H9 (cell line): ENCODE measurements around the gene DAAM1. TPM values are rescaled to one million over a fixed set of nuclear protein-coding genes. Genes with fewer than 3 reads are reported as not detected.
A peak's percentile ranks its signal among the peaks of the same experiment; 100 is the strongest.

Source experiments
- DNase-seq: peaks from one replicate; pipeline ENCODE4 v3.0.0-alpha.2; 2017
- H2AFZ ChIP-seq: one replicate; pipeline ENCODE4 v1.6.1; 2013; ENCODE audit warnings: mild to moderate bottlenecking, low read length, control low read depth, moderate library complexity
- H2AK5ac ChIP-seq: 2 replicates; pipeline ENCODE4 v1.6.1; 2013; ENCODE audit warnings: low read length, control low read depth, mixed read lengths; ENCODE audit not compliant: insufficient read length
- H2BK120ac ChIP-seq: one replicate; pipeline ENCODE4 v1.6.1; 2013; ENCODE audit warnings: low read depth, mild to moderate bottlenecking, low read length, control low read depth, inconsistent platforms; ENCODE audit not compliant: poor library complexity, severe bottlenecking
- H2BK12ac ChIP-seq: 2 replicates; pipeline ENCODE4 v1.6.1; 2013; ENCODE audit warnings: low read length, control low read depth, mixed read lengths, low read depth; ENCODE audit not compliant: insufficient read length
- H2BK15ac ChIP-seq: 2 replicates; pipeline ENCODE4 v1.6.1; 2013; ENCODE audit warnings: low read depth, low read length, control low read depth
- H2BK20ac ChIP-seq: one replicate; pipeline ENCODE4 v1.6.1; 2013; ENCODE audit warnings: low read depth, mild to moderate bottlenecking, low read length, control low read depth, inconsistent platforms; ENCODE audit not compliant: poor library complexity, severe bottlenecking
- H2BK5ac ChIP-seq: 2 replicates; pipeline ENCODE4 v1.6.1; 2013; ENCODE audit warnings: low read length, control low read depth, mixed read lengths; ENCODE audit not compliant: insufficient read length
- H3K14ac ChIP-seq: 2 replicates; pipeline ENCODE4 v1.6.1; 2013; ENCODE audit warnings: low read length, control low read depth; ENCODE audit not compliant: insufficient read depth
- H3K18ac ChIP-seq: 2 replicates; pipeline ENCODE4 v1.6.1; 2013; ENCODE audit warnings: low read depth, mild to moderate bottlenecking, mixed read lengths, low read length, control low read depth; ENCODE audit not compliant: insufficient read length
- H3K23ac ChIP-seq: 2 replicates; pipeline ENCODE4 v1.6.1; 2013; ENCODE audit warnings: low read length, control low read depth, mixed read lengths, low read depth; ENCODE audit not compliant: insufficient read length
- H3K23me2 ChIP-seq: 2 replicates; pipeline ENCODE4 v1.6.1; 2013; ENCODE audit warnings: low read depth, mild to moderate bottlenecking, mixed read lengths, low read length, control low read depth; ENCODE audit not compliant: insufficient read length, poor library complexity, severe bottlenecking
- H3K27ac ChIP-seq: 2 replicates; pipeline ENCODE4 v1.5.1; 2013; ENCODE audit warnings: low read length, control low read depth, mixed read lengths, low read depth; ENCODE audit not compliant: insufficient read length
- H3K27me3 ChIP-seq: 2 replicates; pipeline ENCODE4 v1.6.1; 2013; ENCODE audit warnings: low read length, control low read depth, inconsistent platforms; ENCODE audit not compliant: insufficient read depth
- H3K4ac ChIP-seq: 2 replicates; pipeline ENCODE4 v1.6.1; 2013; ENCODE audit warnings: low read depth, mild to moderate bottlenecking, control low read depth, inconsistent platforms, low read length, moderate library complexity
- H3K4me1 ChIP-seq: 2 replicates; pipeline ENCODE4 v1.6.1; 2013; ENCODE audit warnings: low read length, control low read depth, inconsistent platforms; ENCODE audit not compliant: insufficient read depth
- H3K4me2 ChIP-seq: 2 replicates; pipeline ENCODE4 v1.6.1; 2013; ENCODE audit warnings: low read length, control low read depth, mixed read lengths; ENCODE audit not compliant: insufficient read length, insufficient read depth
- H3K56ac ChIP-seq: 2 replicates; pipeline ENCODE4 v1.6.1; 2013; ENCODE audit warnings: low read depth, mild to moderate bottlenecking, mixed read lengths, low read length, control low read depth; ENCODE audit not compliant: insufficient read length
- H3K79me1 ChIP-seq: 2 replicates; pipeline ENCODE4 v1.6.1; 2013; ENCODE audit warnings: low read depth, mild to moderate bottlenecking, moderate library complexity, low read length, control low read depth, inconsistent platforms; ENCODE audit not compliant: insufficient read depth, poor library complexity, severe bottlenecking
- H3K79me2 ChIP-seq: 2 replicates; pipeline ENCODE4 v1.6.1; 2013; ENCODE audit warnings: low read length, control low read depth, inconsistent platforms; ENCODE audit not compliant: insufficient read depth
- H3K9ac ChIP-seq: 2 replicates; pipeline ENCODE4 v1.6.1; 2013; ENCODE audit warnings: low read length, control low read depth, mixed read lengths; ENCODE audit not compliant: insufficient read length; ENCODE audit errors: extremely low read depth
- H3K9me3 ChIP-seq: one replicate; pipeline ENCODE4 v1.6.1; 2013; ENCODE audit warnings: low read depth, low read length, inconsistent platforms; ENCODE audit not compliant: control insufficient read depth
- H3T11ph ChIP-seq: one replicate; pipeline ENCODE4 v1.6.1; 2013; ENCODE audit warnings: mild to moderate bottlenecking, low read length, control low read depth, inconsistent platforms
- H4K20me1 ChIP-seq: one replicate; pipeline ENCODE4 v1.6.1; 2013; ENCODE audit not compliant: control insufficient read depth, insufficient read length, insufficient read depth
- H4K5ac ChIP-seq: 2 replicates; pipeline ENCODE4 v1.6.1; 2013; ENCODE audit warnings: low read depth, mild to moderate bottlenecking, mixed read lengths, low read length, control low read depth; ENCODE audit not compliant: insufficient read length
- H4K8ac ChIP-seq: replicated peaks from 2 replicates; pipeline ENCODE4 v1.6.1; 2013; ENCODE audit warnings: low read length, control low read depth, mixed read lengths, low read depth; ENCODE audit not compliant: insufficient read length
- H4K91ac ChIP-seq: 2 replicates; pipeline ENCODE4 v1.6.1; 2013; ENCODE audit warnings: low read depth, mild to moderate bottlenecking, moderate library complexity, mixed read lengths, low read length, control low read depth; ENCODE audit not compliant: insufficient read length
- H3K27ac Mint-ChIP-seq, 3 experiments: 2 replicates in 2 of 3; 3 replicates in 1 of 3; pipeline ENCODE4 v1.8.0; 2020 to 2021; ENCODE audit warnings: mixed read lengths in 3 of 3, mild to moderate bottlenecking in 1 of 3, moderate library complexity in 1 of 3
- H3K27me3 Mint-ChIP-seq: 2 replicates; pipeline ENCODE4 v1.8.0; 2021; ENCODE audit warnings: low read depth, mild to moderate bottlenecking, moderate library complexity, mixed read lengths
- H3K36me3 Mint-ChIP-seq, 3 experiments: 2 replicates in 2 of 3; 3 replicates in 1 of 3; pipeline ENCODE4 v1.8.0; 2020 to 2021; ENCODE audit warnings: low read depth in 3 of 3, mixed read lengths in 3 of 3; ENCODE audit not compliant: insufficient read depth in 1 of 3
- H3K4me1 Mint-ChIP-seq, 2 experiments: 2 replicates each; pipeline ENCODE4 v1.8.0; 2020; ENCODE audit warnings: mixed read lengths in 2 of 2
- H3K4me3 Mint-ChIP-seq, 2 experiments: 2 replicates in 1 of 2; 3 replicates in 1 of 2; pipeline ENCODE4 v1.8.0; 2020 to 2021; ENCODE audit warnings: mild to moderate bottlenecking in 2 of 2, mixed read lengths in 2 of 2, moderate library complexity in 1 of 2
- H3K9me3 Mint-ChIP-seq, 2 experiments: 2 replicates in 1 of 2; 3 replicates in 1 of 2; pipeline ENCODE4 v1.8.0; 2020; ENCODE audit warnings: mild to moderate bottlenecking in 2 of 2, mixed read lengths in 2 of 2, moderate library complexity in 1 of 2
- CTCF ChIP-seq: fragments of 200-600 bp; sonication (generic); conservative IDR thresholded peaks from 3 replicates; pipeline ENCODE4 v1.8.0; 2021; ENCODE audit warnings: antibody characterized with exemption, mild to moderate bottlenecking
- WGBS: extraction: QIAGEN DNeasy Blood & Tissue Kit; methylation state at CpG from one replicate; pipeline ENCODE4 v1.1.7; 2013; ENCODE audit warnings: missing lambda C conversion rate, low lambda C conversion rate, mixed read lengths; ENCODE audit not compliant: insufficient read length; ENCODE audit errors: extremely low coverage; 5-methylcytosine and 5-hydroxymethylcytosine counted together
- total RNA-seq: library from RNA; stranded (reverse); gene quantifications from 2 replicates; pipeline ENCODE4 v1.2.1, GENCODE V29; 2021

The DAAM1 gene
- total RNA-seq, 1 experiment from 2014 or later: 19.5 TPM

GRCh38 chr14:59377991-59378601, 189.6 kb downstream of the DAAM1 start:
- H4K8ac ChIP-seq: no peak overlapping the region
- no CpG with 5 or more reads among the region's 9 CpGs for WGBS
- no peak overlapping the region for H3K9ac ChIP-seq
- no peak overlapping the region for H2BK120ac ChIP-seq
- Mint-ChIP-seq H3K27ac (peak overlapping the region in 1 of 3 experiments; percentile 34; a peak in 1 of 7 replicates), H3K27me3 (peaks cover 1% of the 10 kb centered on the region; the same call in 1 of the 2 replicates), H3K4me1 (peaks cover 5 to 6% of the 10 kb centered on the region in 2 experiments), H3K4me3 (no peak overlapping the region), H3K36me3 (no peaks in the 10 kb centered on the region), H3K9me3 (no peaks in the 10 kb centered on the region; a peak in 1 of 5 replicates)
- H2BK20ac ChIP-seq: no peak overlapping the region
- H3K23me2 ChIP-seq: no peaks in the 10 kb centered on the region
- H3K27me3 ChIP-seq: no peaks in the 10 kb centered on the region
- H3K4ac ChIP-seq: no peak overlapping the region
- H2BK12ac ChIP-seq: no peak overlapping the region
- H3K56ac ChIP-seq: no peak overlapping the region
- H3K27ac ChIP-seq: no peak overlapping the region
- no peak overlapping the region for H2BK5ac ChIP-seq
- no peaks in the 10 kb centered on the region for H3K9me3 ChIP-seq
- no peak for DNase-seq
- H3K18ac ChIP-seq: no peak overlapping the region
- H3K79me2 ChIP-seq: no peaks in the 10 kb centered on the region
- H3K4me1 ChIP-seq: no peaks in the 10 kb centered on the region
- H4K5ac ChIP-seq: no peak overlapping the region
- H3K4me2 ChIP-seq: no peak overlapping the region
- no peak overlapping the region for H3K23ac ChIP-seq
- no peak overlapping the region for H2AK5ac ChIP-seq
- no peak overlapping the region for H3T11ph ChIP-seq
- no peak overlapping the region for H3K14ac ChIP-seq
- no peak for TF ChIP-seq CTCF
- no peaks in the 10 kb centered on the region for H4K20me1 ChIP-seq
- H2AFZ ChIP-seq: no peak overlapping the region
- H4K91ac ChIP-seq: no peak overlapping the region
- H2BK15ac ChIP-seq: no peak overlapping the region
- H3K79me1 ChIP-seq: no peaks in the 10 kb centered on the region
